IMR-90 (cell line): ENCODE measurements around the gene LGI2. TPM values are rescaled to one million over a fixed set of nuclear protein-coding genes. Genes with fewer than 3 reads are reported as not detected.

Source experiments
- ATAC-seq: fragments of 200-7000 bp; cut with Tn5 transposase; 2 replicates; pipeline ENCODE4 v1.9.1; 2020; ENCODE audit warnings: low read depth, mild to moderate bottlenecking, moderate library complexity
- BruUV-seq: library from RNA; stranded (reverse); fragments of 400-500 nt; replicated peaks from 2 replicates; lab custom pipeline; 2021; lab: Mats Ljungman, UMichigan
- CTCF ChIA-PET: fragments of 300-600 bp; formaldehyde crosslinking; extraction: SDS; loops from one replicate; lab custom pipeline; 2021; ENCODE audit warnings: antibody characterized with exemption; lab: Yijun Ruan, JAX
- POLR2A ChIA-PET: fragments of 300-600 bp; sonication (Branson Sonifier 250); formaldehyde crosslinking; loops from one replicate; lab custom pipeline; 2022; ENCODE audit warnings: antibody characterized with exemption; ENCODE audit not compliant: unreplicated experiment; lab: Charles Lee
- DNase-seq: peaks from one replicate; pipeline ENCODE4 v3.0.0; 2013
- H2AFZ ChIP-seq: replicated peaks from 2 replicates; pipeline ENCODE3; 2013; ENCODE audit warnings: low read length, mild to moderate bottlenecking; ENCODE audit not compliant: poor library complexity
- H2AK5ac ChIP-seq: 2 replicates; pipeline ENCODE4 v1.6.1; 2013; ENCODE audit warnings: low read depth, low read length, inconsistent platforms
- H2AK9ac ChIP-seq: replicated peaks from 2 replicates; pipeline ENCODE3; 2013; ENCODE audit warnings: mild to moderate bottlenecking, low read depth, low read length, moderate library complexity; ENCODE audit not compliant: poor library complexity
- H2BK120ac ChIP-seq: 2 replicates; pipeline ENCODE4 v1.6.1; 2013; ENCODE audit warnings: low read depth, low read length, inconsistent platforms
- H2BK15ac ChIP-seq: 3 replicates; pipeline ENCODE4 v1.6.1; 2013; ENCODE audit warnings: low read depth, low read length, inconsistent platforms
- H2BK20ac ChIP-seq: 2 replicates; pipeline ENCODE4 v1.6.1; 2013; ENCODE audit warnings: low read depth, mild to moderate bottlenecking, inconsistent platforms, low read length, moderate library complexity
- H2BK5ac ChIP-seq: 2 replicates; pipeline ENCODE4 v1.6.1; 2013; ENCODE audit warnings: mild to moderate bottlenecking, low read depth, low read length, inconsistent platforms; ENCODE audit not compliant: poor library complexity, severe bottlenecking
- H3K14ac ChIP-seq: replicated peaks from 2 replicates; pipeline ENCODE4 v1.6.1; 2013; ENCODE audit warnings: low read depth, low read length, inconsistent platforms
- H3K18ac ChIP-seq: 2 replicates; pipeline ENCODE4 v1.6.1; 2013; ENCODE audit warnings: low read depth, low read length, control low read depth
- H3K23ac ChIP-seq: 2 replicates; pipeline ENCODE4 v1.6.1; 2013; ENCODE audit warnings: low read depth, low read length, inconsistent platforms
- H3K27ac ChIP-seq: 2 replicates; pipeline ENCODE4 v1.5.1; 2013; ENCODE audit warnings: mild to moderate bottlenecking, control low read depth, low read length; ENCODE audit not compliant: insufficient read depth
- H3K27me3 ChIP-seq: 2 replicates; pipeline ENCODE4 v1.6.1; 2013; ENCODE audit warnings: low read length; ENCODE audit not compliant: control insufficient read depth, insufficient read depth
- H3K36me3 ChIP-seq: 2 replicates; pipeline ENCODE4 v1.6.1; 2013; ENCODE audit warnings: low read length, mixed read lengths; ENCODE audit not compliant: control insufficient read depth, insufficient read depth
- H3K4ac ChIP-seq: 2 replicates; pipeline ENCODE4 v1.6.1; 2013; ENCODE audit warnings: low read depth, low read length, inconsistent platforms
- H3K4me1 ChIP-seq: 2 replicates; pipeline ENCODE4 v1.6.1; 2013; ENCODE audit warnings: low read length, mixed read lengths; ENCODE audit not compliant: control insufficient read depth, insufficient read depth
- H3K4me2 ChIP-seq: 2 replicates; pipeline ENCODE4 v1.6.1; 2013; ENCODE audit warnings: low read depth, mild to moderate bottlenecking, control low read depth, low read length, moderate library complexity
- H3K4me3 ChIP-seq: 2 replicates; pipeline ENCODE4 v1.5.1; 2013; ENCODE audit warnings: low read depth, mild to moderate bottlenecking, control low read depth, low read length, moderate library complexity; ENCODE audit not compliant: insufficient read depth
- H3K56ac ChIP-seq: 2 replicates; pipeline ENCODE4 v1.6.1; 2013; ENCODE audit warnings: low read length, inconsistent platforms; ENCODE audit not compliant: insufficient read depth; ENCODE audit errors: extremely low read depth
- H3K79me1 ChIP-seq, 2 experiments: 2 replicates each; pipeline ENCODE4 v1.6.1; 2013; ENCODE audit warnings: low read length in 2 of 2, inconsistent platforms in 1 of 2, low read depth in 1 of 2
- H3K9ac ChIP-seq: 2 replicates; pipeline ENCODE4 v1.6.1; 2013; ENCODE audit warnings: low read depth, low read length, control low read depth
- H3K9me1 ChIP-seq: 2 replicates; pipeline ENCODE4 v1.6.1; 2013; ENCODE audit warnings: low read length, inconsistent platforms; ENCODE audit not compliant: insufficient read depth
- H3K9me3 ChIP-seq: 2 replicates; pipeline ENCODE4 v1.6.1; 2013; ENCODE audit warnings: low read length; ENCODE audit not compliant: control insufficient read depth, insufficient read depth
- H4K20me1 ChIP-seq: 2 replicates; pipeline ENCODE4 v1.6.1; 2013; ENCODE audit warnings: low read length, inconsistent platforms; ENCODE audit not compliant: insufficient read depth
- H4K5ac ChIP-seq: 2 replicates; pipeline ENCODE4 v1.6.1; 2013; ENCODE audit warnings: mild to moderate bottlenecking, low read depth, low read length, control low read depth
- H4K8ac ChIP-seq, 2 experiments: 2 replicates each; pipeline ENCODE4 v1.6.1; 2013; ENCODE audit warnings: low read depth in 2 of 2, low read length in 2 of 2, control low read depth in 1 of 2, inconsistent platforms in 1 of 2
- H4K91ac ChIP-seq: 2 replicates; pipeline ENCODE4 v1.6.1; 2013; ENCODE audit warnings: low read depth, low read length, inconsistent platforms; ENCODE audit not compliant: insufficient read depth
- BHLHE40 ChIP-seq: fragments of 150-350 bp; IDR thresholded peaks from 2 replicates; pipeline ENCODE4 v1.6.1; 2016; ENCODE audit warnings: mild to moderate bottlenecking, low read depth, low read length
- CEBPB ChIP-seq: IDR thresholded peaks from 2 replicates; pipeline ENCODE4 v1.6.1; 2012; ENCODE audit warnings: low read depth, low read length, improper control_type of control experiment
- CHD1 ChIP-seq: IDR thresholded peaks from 2 replicates; pipeline ENCODE4 v1.6.1; 2012; ENCODE audit warnings: low read depth, low read length, improper control_type of control experiment
- ELK1 ChIP-seq: fragments of 150-350 bp; IDR thresholded peaks from 2 replicates; pipeline ENCODE4 v1.6.1; 2016; ENCODE audit warnings: low read depth, mild to moderate bottlenecking, low read length, moderate library complexity, borderline replicate concordance
- MAFK ChIP-seq: IDR thresholded peaks from 2 replicates; pipeline ENCODE4 v1.6.1; 2012; ENCODE audit warnings: low read depth, low read length, improper control_type of control experiment
- MAZ ChIP-seq: IDR thresholded peaks from 2 replicates; pipeline ENCODE4 v1.6.1; 2012; ENCODE audit warnings: low read depth, mild to moderate bottlenecking, low read length, improper control_type of control experiment, moderate library complexity, borderline replicate concordance
- MXI1 ChIP-seq: IDR thresholded peaks from 2 replicates; pipeline ENCODE4 v1.6.1; 2012; ENCODE audit warnings: low read depth, mild to moderate bottlenecking, low read length, moderate library complexity, borderline replicate concordance
- NFE2L2 ChIP-seq: fragments of 150-350 bp; IDR thresholded peaks from 2 replicates; pipeline ENCODE4 v1.6.1; 2016; ENCODE audit warnings: low read depth, mild to moderate bottlenecking, low read length
- POLR2A ChIP-seq: IDR thresholded peaks from 2 replicates; pipeline ENCODE4 v1.6.1; 2012; ENCODE audit warnings: mild to moderate bottlenecking, low read depth, low read length
- RAD21 ChIP-seq: IDR thresholded peaks from 2 replicates; pipeline ENCODE4 v1.6.1; 2012; ENCODE audit warnings: low read length, improper control_type of control experiment
- RCOR1 ChIP-seq: IDR thresholded peaks from 2 replicates; pipeline ENCODE4 v1.6.1; 2012; ENCODE audit warnings: mild to moderate bottlenecking, low read length, improper control_type of control experiment; ENCODE audit not compliant: insufficient replicate concordance
- RFX5 ChIP-seq: IDR thresholded peaks from 2 replicates; pipeline ENCODE4 v1.8.0; 2012; ENCODE audit warnings: low read depth, mild to moderate bottlenecking, low read length, moderate library complexity
- WGBS, 2 experiments: methylation state at CpG; one replicate each; pipeline versions ENCODE4 v1.1.5 to v1.1.7; 2013; ENCODE audit warnings: missing lambda C conversion rate in 2 of 2; ENCODE audit not compliant: insufficient read length in 1 of 2; ENCODE audit errors: extremely low coverage in 2 of 2; 5-methylcytosine and 5-hydroxymethylcytosine counted together
- dilution Hi-C: fragments of 300-500 bp; cut with HindIII; formaldehyde crosslinking; loops from one replicate; pipeline ENCODE4 v1.14.3; 2018; ENCODE audit warnings: low sequenced_read_pairs; ENCODE audit not compliant: unreplicated experiment
- in situ Hi-C: fragments of 300-500 bp; cut with MboI; formaldehyde crosslinking; loops from 3 replicates; pipeline ENCODE4 v1.14.3; 2019; ENCODE audit warnings: low sequenced_read_pairs, inconsistent platforms, mixed read lengths
- intact Hi-C: fragments of 100-400 bp; cut with micrococcal nuclease; formaldehyde crosslinking; loops from 2 replicates; pipeline ENCODE4 v1.10.0; 2022
- polyA plus RNA-seq, 3 experiments: library from polyadenylated mRNA; depleted of rRNA; stranded (reverse); fragments of >200 nt; gene quantifications; 2 replicates each; pipeline ENCODE4 v1.2.3, GENCODE V29; 2012; ENCODE audit warnings: low replicate concordance in 1 of 3
- total RNA-seq: library from RNA; depleted of rRNA; stranded (reverse); fragments of >200 nt; gene quantifications from 2 replicates; pipeline ENCODE4 v1.2.3, GENCODE V29; 2012
- TF ChIP-seq, protein P1 (sequence below): fragments of 150-350 bp; IDR thresholded peaks from 2 replicates; pipeline ENCODE4 v1.6.1; 2017; ENCODE audit warnings: mild to moderate bottlenecking, antibody characterized with exemption, low read length, low read depth
- TF ChIP-seq, protein P2 (sequence below): conservative IDR thresholded peaks from 2 replicates; pipeline ENCODE4 v1.5.1; 2012; ENCODE audit warnings: mild to moderate bottlenecking, low read depth, low read length, improper control_type of control experiment

The LGI2 gene
- total and polyA plus RNA-seq, 2 of the 4 experiments (the other 2 are of a cell fraction), result not detected

DNA sequence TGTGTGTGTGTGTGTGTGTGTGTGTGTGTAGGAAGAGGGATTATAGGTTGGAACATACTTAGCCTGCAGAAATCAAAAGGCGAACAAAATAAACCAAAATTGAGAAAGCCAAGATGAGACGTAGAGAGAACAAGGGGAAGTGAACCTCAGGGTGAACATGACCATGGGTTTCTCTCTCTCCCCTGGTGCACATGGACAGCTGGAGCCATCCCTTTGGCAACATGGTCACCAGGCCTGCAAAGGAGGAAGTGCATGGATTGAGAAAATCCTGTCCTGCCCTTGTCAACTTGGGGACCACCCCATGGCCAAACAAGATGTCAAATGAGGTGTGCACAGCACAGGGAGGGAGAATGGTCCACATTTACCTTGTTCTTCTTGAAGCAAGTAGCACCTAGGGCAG, 23.1 kb downstream of the LGI2 start:
- H3K36me3 ChIP-seq, result no peaks in the 10 kb centered on the region
- H3K4ac ChIP-seq, result no peak overlapping the region
- H2AK5ac ChIP-seq, result no peak overlapping the region
- DNase-seq (no peak), ATAC-seq (no peak)
- H2BK120ac ChIP-seq, result no peak overlapping the region
- no CpG with 5 or more reads among the region's 2 CpGs for WGBS, 2 experiments
- ChIA-PET CTCF (no interaction called here), POLR2A (no interaction called here)
- H2BK15ac ChIP-seq, result no peak overlapping the region
- no peaks in the 10 kb centered on the region for H4K20me1 ChIP-seq
- no peak overlapping the region for H3K4me2 ChIP-seq
- no peaks in the 10 kb centered on the region for H3K79me1 ChIP-seq
- H3K9ac ChIP-seq, result no peak overlapping the region
- no peak overlapping the region for H4K5ac ChIP-seq
- H2BK20ac ChIP-seq, result no peak overlapping the region
- H3K4me3 ChIP-seq, result no peak overlapping the region
- no peaks in the 10 kb centered on the region for H3K9me1 ChIP-seq
- H3K18ac ChIP-seq, result no peak overlapping the region
- no peak overlapping the region for H4K91ac ChIP-seq
- H4K8ac ChIP-seq, result no peak overlapping the region
- H3K56ac ChIP-seq, result no peak overlapping the region
- no peaks in the 10 kb centered on the region for H3K4me1 ChIP-seq
- intact Hi-C loops (no loop called here), dilution Hi-C loops (no loop called here), in situ Hi-C loops (no loop called here)
- BruUV-seq, result no TSS peak
- no peaks in the 10 kb centered on the region for H3K9me3 ChIP-seq
- H2AK9ac ChIP-seq, result no peak overlapping the region
- no peak overlapping the region for H2BK5ac ChIP-seq
- no peak overlapping the region for H3K27ac ChIP-seq
- no peak overlapping the region for H3K23ac ChIP-seq
- H3K27me3 ChIP-seq, result peaks cover 13% of the 10 kb centered on the region
- TF ChIP-seq ELK1, result no peak
- TF ChIP-seq, protein P1, sequence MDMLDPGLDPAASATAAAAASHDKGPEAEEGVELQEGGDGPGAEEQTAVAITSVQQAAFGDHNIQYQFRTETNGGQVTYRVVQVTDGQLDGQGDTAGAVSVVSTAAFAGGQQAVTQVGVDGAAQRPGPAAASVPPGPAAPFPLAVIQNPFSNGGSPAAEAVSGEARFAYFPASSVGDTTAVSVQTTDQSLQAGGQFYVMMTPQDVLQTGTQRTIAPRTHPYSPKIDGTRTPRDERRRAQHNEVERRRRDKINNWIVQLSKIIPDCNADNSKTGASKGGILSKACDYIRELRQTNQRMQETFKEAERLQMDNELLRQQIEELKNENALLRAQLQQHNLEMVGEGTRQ, result no peak
- no peak for TF ChIP-seq MAFK
- no peak for TF ChIP-seq CEBPB
- TF ChIP-seq, protein P2, sequence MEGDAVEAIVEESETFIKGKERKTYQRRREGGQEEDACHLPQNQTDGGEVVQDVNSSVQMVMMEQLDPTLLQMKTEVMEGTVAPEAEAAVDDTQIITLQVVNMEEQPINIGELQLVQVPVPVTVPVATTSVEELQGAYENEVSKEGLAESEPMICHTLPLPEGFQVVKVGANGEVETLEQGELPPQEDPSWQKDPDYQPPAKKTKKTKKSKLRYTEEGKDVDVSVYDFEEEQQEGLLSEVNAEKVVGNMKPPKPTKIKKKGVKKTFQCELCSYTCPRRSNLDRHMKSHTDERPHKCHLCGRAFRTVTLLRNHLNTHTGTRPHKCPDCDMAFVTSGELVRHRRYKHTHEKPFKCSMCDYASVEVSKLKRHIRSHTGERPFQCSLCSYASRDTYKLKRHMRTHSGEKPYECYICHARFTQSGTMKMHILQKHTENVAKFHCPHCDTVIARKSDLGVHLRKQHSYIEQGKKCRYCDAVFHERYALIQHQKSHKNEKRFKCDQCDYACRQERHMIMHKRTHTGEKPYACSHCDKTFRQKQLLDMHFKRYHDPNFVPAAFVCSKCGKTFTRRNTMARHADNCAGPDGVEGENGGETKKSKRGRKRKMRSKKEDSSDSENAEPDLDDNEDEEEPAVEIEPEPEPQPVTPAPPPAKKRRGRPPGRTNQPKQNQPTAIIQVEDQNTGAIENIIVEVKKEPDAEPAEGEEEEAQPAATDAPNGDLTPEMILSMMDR, result no peak
- TF ChIP-seq POLR2A, result no peak
- TF ChIP-seq RAD21, result no peak
- TF ChIP-seq NFE2L2, result no peak
- no peak for TF ChIP-seq BHLHE40
- no peak for TF ChIP-seq CHD1
- no peak for TF ChIP-seq MXI1
- no peak for TF ChIP-seq RCOR1
- TF ChIP-seq RFX5, result no peak
- TF ChIP-seq MAZ, result no peak
- no peak overlapping the region for H2AFZ ChIP-seq
- H3K14ac ChIP-seq, result no peak overlapping the region
